K562 (cell line): Measurements from ENCODE around the gene HEBP2. TPM values are rescaled to one million over a fixed set of nuclear protein-coding genes. Genes with fewer than 3 reads are reported as not detected.

Source experiments
- DLX4 ChIP-seq: fragments of 250-450 bp; sonication (Bioruptor Pico); IDR thresholded peaks from 2 replicates; pipeline ENCODE4 v1.6.1; 2021; ENCODE audit warnings: mild to moderate bottlenecking
- GMEB1 ChIP-seq: fragments of 250-450 bp; sonication (Bioruptor Pico); IDR thresholded peaks from 2 replicates; pipeline ENCODE4 v1.4.0; 2020; ENCODE audit warnings: mild to moderate bottlenecking
- HDAC3 ChIP-seq: fragments of 450-650 bp; IDR thresholded peaks from 2 replicates; pipeline ENCODE4 v1.6.1; 2018; ENCODE audit warnings: borderline replicate concordance, mild to moderate bottlenecking, moderate library complexity; ENCODE audit not compliant: partially characterized antibody
- HNRNPH1 ChIP-seq: fragments of 200-400 bp; formaldehyde crosslinking; optimal IDR thresholded peaks from 2 replicates; pipeline ENCODE3; 2017; ENCODE audit warnings: low read depth, mild to moderate bottlenecking, low read length, moderate library complexity
- HNRNPK ChIP-seq: fragments of 200-400 bp; formaldehyde crosslinking; IDR thresholded peaks from one replicate; pipeline ENCODE4 v1.6.1; 2018; ENCODE audit warnings: mild to moderate bottlenecking, low read depth, low read length; ENCODE audit not compliant: poor library complexity, severe bottlenecking
- MEF2D ChIP-seq: conservative IDR thresholded peaks from 2 replicates; pipeline ENCODE4 v1.6.1; 2016; ENCODE audit warnings: low read depth, missing genetic modification characterization, missing compliant biosample characterization
- RAD21 ChIP-seq, 2 experiments: fragments of 250-450 bp in 1 of 2; fragments of 450-650 bp in 1 of 2; sonication (Bioruptor Pico) in 1 of 2; formaldehyde crosslinking in 1 of 2; IDR thresholded peaks in 1 of 2; conservative IDR thresholded peaks in 1 of 2; 2 replicates each; pipeline versions ENCODE4 v1.4.0 to v1.8.0; 2020 to 2022; ENCODE audit warnings: mild to moderate bottlenecking in 2 of 2, moderate library complexity in 1 of 2
- SMARCE1 ChIP-seq: fragments of 450-650 bp; IDR thresholded peaks from 2 replicates; pipeline ENCODE4 v1.7.1; 2016; ENCODE audit warnings: mild to moderate bottlenecking
- STAT5A ChIP-seq: IDR thresholded peaks from 2 replicates; pipeline ENCODE4 v1.6.1; 2012; ENCODE audit warnings: low read length, inconsistent platforms, borderline replicate concordance
- THRB ChIP-seq: fragments of 450-650 bp; formaldehyde crosslinking; conservative IDR thresholded peaks from 2 replicates; pipeline ENCODE4 v1.4.0; 2022; ENCODE audit warnings: mild to moderate bottlenecking, missing genetic modification characterization
- UBTF ChIP-seq, 2 experiments: IDR thresholded peaks; 2 replicates each; pipeline ENCODE4 v1.6.1; 2012; ENCODE audit warnings: improper control_type of control experiment in 2 of 2, low read depth in 2 of 2, low read length in 2 of 2, borderline replicate concordance in 1 of 2
- ZFP36 ChIP-seq: fragments of 150-350 bp; IDR thresholded peaks from 2 replicates; pipeline ENCODE4 v1.6.1; 2018; ENCODE audit warnings: low read length, low read depth; ENCODE audit not compliant: partially characterized antibody
- ZKSCAN3 ChIP-seq: fragments of 250-450 bp; sonication (Bioruptor Pico); IDR thresholded peaks from 2 replicates; pipeline ENCODE4 v1.4.0; 2020
- ZNF609 ChIP-seq: sonication (generic); formaldehyde crosslinking; IDR thresholded peaks from 2 replicates; pipeline ENCODE4 v1.8.1; 2023; ENCODE audit warnings: missing genetic modification reagents, mild to moderate bottlenecking, borderline replicate concordance
- ZNF696 ChIP-seq: fragments of 250-450 bp; sonication (Bioruptor Pico); conservative IDR thresholded peaks from 2 replicates; pipeline ENCODE4 v1.4.0; 2020; ENCODE audit warnings: mild to moderate bottlenecking, moderate library complexity
- polyA plus RNA-seq, 8 experiments: library from polyadenylated mRNA; depleted of rRNA in 4 of 8; stranded (reverse) in 5 of 8; unstranded in 3 of 8; fragments of >200 nt; fragmentation: Nextera tagmentation in 2 of 8; fragmentation: Illumina TruSeq in 1 of 8; extraction: Ambion mirVana in 2 of 8; extraction: Trizol in 1 of 8; gene quantifications; 2 replicates each; pipeline versions ENCODE4 v1.2.1 to v1.2.3, GENCODE V29; 2011 to 2014; ENCODE audit warnings: inconsistent platforms in 1 of 8, missing spikeins in 1 of 8
- total RNA-seq, 7 experiments: library from RNA; depleted of rRNA in 6 of 7; stranded (reverse); fragments of >200 nt in 6 of 7; fragmentation: Illumina TruSeq in 2 of 7; extraction: Trizol in 2 of 7; gene quantifications; 2 replicates each; pipeline versions ENCODE4 v1.2.1 to v1.2.3, GENCODE V29; 2011 to 2021; ENCODE audit warnings: low replicate concordance in 1 of 7

Gene HEBP2
- total and polyA plus RNA-seq, 9 of the 15 experiments (the other 6 are each of a cell fraction or from before 2014, with no cell fraction given): 8.5 to 63.7 (median 36.9) TPM

- TF ChIP-seq ZFP36 (no peak), UBTF (IDR thresholded peaks at IDR 0.05; ENCODE audit: borderline replicate concordance in 1 of 2, low read depth in 2 of 2, low read length in 2 of 2) (peak; percentile 51 to 83; a peak in 3 of 4 replicates), DLX4 (no peak), THRB (0 out of 2 replicates have a peak, but pooled peaks have one; percentile 10), HDAC3 (no peak), ZNF609 (CRISPR knock-in tag) (no peak), HNRNPK (no peak), ZNF696 (CRISPR knock-in tag) (no peak), SMARCE1 (no peak; the same call in 1 of the 2 replicates), MEF2D (tag) (no peak), RAD21 (CRISPR knock-in tag; conservative IDR thresholded peaks at IDR 0.05 in 1 of 2, IDR thresholded peaks at IDR 0.05 in 1 of 2) (peak; percentile 65 to 85), HNRNPH1 (no peak), STAT5A (no peak), GMEB1 (CRISPR knock-in tag) (peak; percentile 37; the same call in 1 of the 2 replicates), ZKSCAN3 (CRISPR knock-in tag) (no peak)
Measured at GRCh38 chr6:138403801-138404665, at the start of gene HEBP2 (continued).
